Gastroesophageal sphincter (tissue), 4 donors: ENCODE measurements around the gene TEDC1. TPM values are rescaled to one million over a fixed set of nuclear protein-coding genes. Genes with fewer than 3 reads are reported as not detected.

Experiments
- ATAC-seq: fragments of 150-250 bp; one replicate; pipeline ENCODE4 v1.9.1; 2016; ENCODE audit warnings: mild to moderate bottlenecking, moderate library complexity
- H3K27ac ChIP-seq, 4 donors: fragments of 200-600 bp; sonication (generic) in 3 of 4; 1 replicate in 3 of 4; 2 replicates in 1 of 4; pipeline ENCODE4 v1.5.1; 2016 to 2019
- H3K27me3 ChIP-seq: fragments of 200-600 bp; sonication (generic); one replicate; pipeline ENCODE4 v1.5.1; 2019
- H3K36me3 ChIP-seq, 2 donors: fragments of 200-600 bp; sonication (generic); one replicate each; pipeline ENCODE4 v1.5.1; 2019; ENCODE audit warnings: control low read depth in 1 of 2
- H3K4me1 ChIP-seq, 3 donors: fragments of 200-600 bp; sonication (generic); 1 replicate in 2 of 3; 2 replicates in 1 of 3; pipeline ENCODE4 v1.5.1; 2016 to 2019; ENCODE audit warnings: control low read depth in 2 of 3
- H3K4me3 ChIP-seq, 2 donors: fragments of 200-600 bp; sonication (generic); one replicate each; pipeline ENCODE4 v1.5.1; 2019; ENCODE audit warnings: mild to moderate bottlenecking in 1 of 2, moderate library complexity in 1 of 2
- H3K9me3 ChIP-seq, 3 donors: fragments of 200-600 bp; sonication (generic); one replicate each; pipeline ENCODE4 v1.5.1; 2017 to 2019; ENCODE audit warnings: control low read depth in 2 of 3
- EP300 ChIP-seq: sonication (generic); formaldehyde crosslinking; IDR thresholded peaks from one replicate; pipeline ENCODE4 v1.6.1; 2017; ENCODE audit warnings: antibody characterized with exemption, mild to moderate bottlenecking
- POLR2A ChIP-seq, 2 donors: fragments of 450-650 bp; IDR thresholded peaks; one replicate each; pipeline ENCODE4 v1.6.1; 2017; ENCODE audit warnings: antibody characterized with exemption in 2 of 2, mild to moderate bottlenecking in 2 of 2, moderate library complexity in 1 of 2
- POLR2AphosphoS5 ChIP-seq: sonication (generic); formaldehyde crosslinking; IDR thresholded peaks from one replicate; pipeline ENCODE4 v1.6.1; 2017; ENCODE audit warnings: antibody characterized with exemption
- WGBS, 2 donors: methylation state at CpG; one replicate each; pipeline ENCODE4 v1.1.5; 2018; ENCODE audit warnings: low coverage in 1 of 2; 5-methylcytosine and 5-hydroxymethylcytosine counted together
- total RNA-seq, 4 donors: library from RNA; depleted of rRNA; stranded (reverse); fragments of >200 nt; gene quantifications; one replicate each; pipeline ENCODE4 v1.1.0, GENCODE V29; 2016
- TF ChIP-seq, protein P1 (sequence below), 4 experiments: fragments of 200-600 bp in 2 of 4; fragments of 450-650 bp in 2 of 4; sonication (generic) in 1 of 4; IDR thresholded peaks; one replicate each; pipeline ENCODE4 v1.5.1; 2017 to 2019; ENCODE audit warnings: antibody characterized with exemption in 4 of 4, mild to moderate bottlenecking in 2 of 4, moderate library complexity in 2 of 4

Gene TEDC1
- total RNA-seq, 4 donors from 2014 or later: 4.6 to 7.9 (median 5.4) TPM

DNA sequence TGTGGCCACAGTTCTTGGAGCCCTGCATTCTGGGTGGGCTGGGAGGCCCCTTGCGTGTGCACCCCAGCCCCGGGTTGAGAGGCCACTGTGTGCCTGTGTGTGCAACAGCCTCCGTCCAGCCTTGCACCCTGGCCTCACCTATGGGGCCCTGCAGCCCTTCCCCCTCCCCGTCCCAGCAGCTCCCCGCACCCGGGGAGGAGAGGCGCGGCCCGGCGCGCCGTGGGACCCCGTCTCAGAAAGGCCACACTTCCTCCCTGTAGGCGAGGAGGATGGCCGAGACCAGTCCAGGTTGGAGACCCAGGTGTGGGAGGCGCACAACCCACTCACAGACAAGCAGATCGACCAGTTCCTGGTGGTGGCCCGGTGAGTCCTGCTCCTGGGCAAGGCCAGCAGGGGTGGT lies 33.0 kb upstream of the TEDC1 start:
- TF ChIP-seq, protein P1, sequence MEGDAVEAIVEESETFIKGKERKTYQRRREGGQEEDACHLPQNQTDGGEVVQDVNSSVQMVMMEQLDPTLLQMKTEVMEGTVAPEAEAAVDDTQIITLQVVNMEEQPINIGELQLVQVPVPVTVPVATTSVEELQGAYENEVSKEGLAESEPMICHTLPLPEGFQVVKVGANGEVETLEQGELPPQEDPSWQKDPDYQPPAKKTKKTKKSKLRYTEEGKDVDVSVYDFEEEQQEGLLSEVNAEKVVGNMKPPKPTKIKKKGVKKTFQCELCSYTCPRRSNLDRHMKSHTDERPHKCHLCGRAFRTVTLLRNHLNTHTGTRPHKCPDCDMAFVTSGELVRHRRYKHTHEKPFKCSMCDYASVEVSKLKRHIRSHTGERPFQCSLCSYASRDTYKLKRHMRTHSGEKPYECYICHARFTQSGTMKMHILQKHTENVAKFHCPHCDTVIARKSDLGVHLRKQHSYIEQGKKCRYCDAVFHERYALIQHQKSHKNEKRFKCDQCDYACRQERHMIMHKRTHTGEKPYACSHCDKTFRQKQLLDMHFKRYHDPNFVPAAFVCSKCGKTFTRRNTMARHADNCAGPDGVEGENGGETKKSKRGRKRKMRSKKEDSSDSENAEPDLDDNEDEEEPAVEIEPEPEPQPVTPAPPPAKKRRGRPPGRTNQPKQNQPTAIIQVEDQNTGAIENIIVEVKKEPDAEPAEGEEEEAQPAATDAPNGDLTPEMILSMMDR (IDR thresholded peaks at IDR 0.05): no peak
- TF ChIP-seq POLR2A (IDR thresholded peaks at IDR 0.05) (no peak), POLR2AphosphoS5 (no peak), EP300 (no peak)
- Histone ChIP-seq H3K4me1 (no peaks in the 10 kb centered on the region), H3K36me3 (peaks cover 0 to 89% of the 10 kb centered on the region in 2 donors), H3K9me3 (no peaks in the 10 kb centered on the region), H3K27me3 (no peaks in the 10 kb centered on the region), H3K27ac (no peak overlapping the region), H3K4me3 (no peak overlapping the region)
- 94% methylated on average over 3 of the region's 18 CpGs; no CpG with 5 or more reads in 1 of the 2 donors for WGBS, 2 donors
- no peak for ATAC-seq

DNA sequence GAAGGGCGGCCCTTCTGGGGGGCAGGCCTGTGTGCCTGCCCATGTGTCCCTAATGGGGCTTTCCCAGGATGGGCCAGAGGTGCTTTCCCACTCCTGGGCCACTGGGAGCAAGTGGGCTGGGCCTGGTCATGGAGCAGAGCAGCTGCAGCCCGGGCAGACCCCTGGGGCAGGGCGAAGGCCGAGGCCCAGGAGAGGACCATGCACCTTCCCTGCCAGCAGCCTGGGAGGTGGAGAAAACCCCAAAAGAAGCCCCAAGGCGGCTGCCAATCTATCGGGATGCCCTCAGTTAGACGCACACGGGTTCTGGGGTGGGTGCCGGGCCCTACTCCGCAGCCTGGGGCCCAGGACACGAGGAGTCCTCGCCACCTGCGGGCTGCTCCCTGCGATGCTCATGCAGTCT lies 32.5 kb upstream of the TEDC1 start:
- no peak overlapping the region for H3K4me3 ChIP-seq
- no peak for ATAC-seq
- no peak overlapping the region for H3K27ac ChIP-seq
- H3K9me3 ChIP-seq: no peaks in the 10 kb centered on the region
- peaks cover 0 to 89% of the 10 kb centered on the region in 2 donors for H3K36me3 ChIP-seq
- H3K27me3 ChIP-seq: no peaks in the 10 kb centered on the region
- H3K4me1 ChIP-seq: no peaks in the 10 kb centered on the region
- WGBS, 2 donors: no CpG with 5 or more reads among the region's 14 CpGs
- TF ChIP-seq, protein P1 (IDR thresholded peaks at IDR 0.05): no peak
- TF ChIP-seq POLR2A (IDR thresholded peaks at IDR 0.05): no peak
- no peak for TF ChIP-seq EP300
- TF ChIP-seq POLR2AphosphoS5: no peak

DNA sequence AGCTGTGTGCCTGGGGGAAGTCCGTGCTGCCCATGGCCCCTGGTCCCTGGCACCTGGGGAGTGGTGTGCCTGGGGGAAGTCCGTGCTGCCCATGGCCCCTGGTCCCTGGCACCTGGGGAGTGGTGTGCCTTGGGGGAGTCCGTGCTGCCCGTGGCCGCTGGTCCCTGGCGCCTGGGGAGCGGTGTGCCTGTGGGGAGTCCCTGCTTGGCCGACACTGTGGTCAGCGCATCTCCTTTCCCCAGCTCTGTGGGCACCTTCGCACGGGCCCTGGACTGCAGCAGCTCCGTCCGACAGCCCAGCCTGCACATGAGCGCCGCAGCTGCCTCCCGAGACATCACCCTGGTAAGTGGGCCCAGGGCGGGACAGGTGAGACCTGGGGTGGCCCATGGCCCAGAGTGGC lies 30.9 kb upstream of the TEDC1 start:
- Histone ChIP-seq H3K4me1 (no peaks in the 10 kb centered on the region), H3K27me3 (no peaks in the 10 kb centered on the region), H3K9me3 (no peaks in the 10 kb centered on the region), H3K4me3 (no peak overlapping the region), H3K27ac (no peak overlapping the region), H3K36me3 (peaks cover 0 to 89% of the 10 kb centered on the region in 2 donors)
- no CpG with 5 or more reads among the region's 17 CpGs for WGBS, 2 donors
- TF ChIP-seq, protein P1 (IDR thresholded peaks at IDR 0.05): no peak
- TF ChIP-seq POLR2A (IDR thresholded peaks at IDR 0.05) (no peak), POLR2AphosphoS5 (no peak), EP300 (no peak)
- ATAC-seq: no peak

DNA sequence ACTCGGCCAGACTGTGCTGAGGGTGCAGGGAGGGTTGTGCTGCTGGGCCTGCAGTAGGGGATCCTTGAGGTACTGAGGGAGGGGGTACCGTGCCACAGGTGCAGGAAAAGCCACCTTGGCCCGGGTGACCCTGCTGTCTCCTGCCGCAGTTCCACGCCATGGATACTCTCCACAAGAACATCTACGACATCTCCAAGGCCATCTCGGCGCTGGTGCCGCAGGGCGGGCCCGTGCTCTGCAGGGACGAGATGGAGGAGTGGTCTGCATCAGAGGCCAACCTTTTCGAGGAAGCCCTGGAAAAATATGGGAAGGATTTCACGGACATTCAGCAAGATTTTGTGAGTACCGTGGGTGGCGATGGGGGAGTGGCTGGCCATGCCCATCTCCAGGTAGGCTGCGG lies 30.4 kb upstream of the TEDC1 start:
- no peaks in the 10 kb centered on the region for H3K27me3 ChIP-seq
- ATAC-seq: no peak
- H3K27ac ChIP-seq: no peak overlapping the region
- H3K36me3 ChIP-seq: peaks cover 0 to 89% of the 10 kb centered on the region in 2 donors
- TF ChIP-seq EP300 (no peak), POLR2A (IDR thresholded peaks at IDR 0.05) (no peak), POLR2AphosphoS5 (no peak)
- TF ChIP-seq, protein P1 (IDR thresholded peaks at IDR 0.05): no peak
- no peaks in the 10 kb centered on the region for H3K4me1 ChIP-seq
- no peaks in the 10 kb centered on the region for H3K9me3 ChIP-seq
- WGBS, 2 donors: 55% methylated on average over 4 of the region's 17 CpGs; no CpG with 5 or more reads in 1 of the 2 donors
- H3K4me3 ChIP-seq: no peak overlapping the region

DNA sequence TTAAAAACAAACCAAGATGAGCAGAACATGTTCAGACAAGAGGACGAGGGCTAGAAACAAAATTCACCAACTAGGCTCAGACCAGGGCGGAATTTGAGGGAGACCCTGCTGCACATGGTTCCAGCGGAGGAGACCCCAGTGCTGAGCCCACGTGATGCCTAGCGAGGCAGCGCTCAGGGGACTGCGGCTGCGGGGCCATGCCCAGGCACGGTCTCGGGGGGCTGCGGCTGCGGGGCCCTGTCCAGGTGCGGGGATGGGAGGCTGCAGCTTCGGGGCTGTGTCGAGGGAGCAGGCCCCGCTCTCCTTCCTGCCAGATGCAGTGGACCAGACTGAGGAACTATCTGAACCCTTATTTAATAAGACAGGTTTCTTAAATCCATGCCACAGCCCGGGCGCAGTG lies 29.1 kb upstream of the TEDC1 start:
- TF ChIP-seq, protein P1 (IDR thresholded peaks at IDR 0.05): no peak
- TF ChIP-seq POLR2A (IDR thresholded peaks at IDR 0.05) (no peak), EP300 (no peak), POLR2AphosphoS5 (no peak)
- no peak for ATAC-seq
- peaks cover 0 to 89% of the 10 kb centered on the region in 2 donors for H3K36me3 ChIP-seq

More for the DNA sequence above, 29.1 kb upstream of the TEDC1 start:
- WGBS, 2 donors: 83% methylated on average over 2 of the region's 18 CpGs; no CpG with 5 or more reads in 1 of the 2 donors
- no peaks in the 10 kb centered on the region for H3K9me3 ChIP-seq
- H3K4me3 ChIP-seq: no peak overlapping the region
- no peak overlapping the region for H3K27ac ChIP-seq
- H3K4me1 ChIP-seq: no peaks in the 10 kb centered on the region
- no peaks in the 10 kb centered on the region for H3K27me3 ChIP-seq
